ENCODE results near the gene SLC10A7. TPM values are rescaled to one million over a fixed set of nuclear protein-coding genes. Genes with fewer than 3 reads are reported as not detected.

The SLC10A7 gene
- total and polyA plus RNA-seq, 2 of the 8 experiments (the other 6 are each of a cell fraction or from before 2014, with no cell fraction given): 2.5 to 2.9 TPM

GRCh38 chr4:146329050-146329716, 192.6 kb downstream of the SLC10A7 start:
- Histone ChIP-seq H2AK5ac (ENCODE audit: low read depth, low read length) (no peak overlapping the region), H2AFZ (ENCODE audit: low read length) (no peak overlapping the region), H2BK120ac (replicated peaks; ENCODE audit: low read depth, low read length) (no peak overlapping the region), H4K8ac (ENCODE audit: extremely low read depth, insufficient read depth, low read length) (no peak overlapping the region), H3K36me3 (ENCODE audit: control insufficient read depth in 2 of 4, insufficient read depth in 4 of 4, low read length in 3 of 4) (no peaks in the 10 kb centered on the region), H3K4me1 (replicated peaks in 1 of 4; ENCODE audit: control insufficient read depth in 3 of 4, insufficient read depth in 4 of 4, low read length in 3 of 4) (no peaks in the 10 kb centered on the region), H2BK12ac (ENCODE audit: low read depth, low read length) (no peak overlapping the region), H3K4me2 (ENCODE audit: insufficient read depth in 1 of 2, low read depth in 2 of 2, low read length in 2 of 2) (no peak overlapping the region), H3K79me1 (ENCODE audit: low read depth, low read length) (no peaks in the 10 kb centered on the region; the same call in 1 of the 2 replicates), H3K4me3 (ENCODE audit: extremely low read depth in 1 of 4, insufficient read depth in 2 of 4, low read depth in 3 of 4, low read length in 4 of 4) (no peak overlapping the region), H3K79me2 (ENCODE audit: control insufficient read depth in 1 of 2, insufficient read depth in 2 of 2, low read length in 2 of 2) (no peaks in the 10 kb centered on the region), H4K20me1 (replicated peaks in 1 of 2; ENCODE audit: control insufficient read depth in 1 of 2, insufficient read depth in 2 of 2, low read length in 2 of 2) (no peaks in the 10 kb centered on the region), H3K18ac (ENCODE audit: extremely low read depth, low read length) (no peak overlapping the region), H3K27me3 (replicated peaks in 1 of 4; ENCODE audit: control insufficient read depth in 3 of 4, extremely low read depth in 1 of 4, insufficient read depth in 3 of 4, low read length in 3 of 4) (no peaks in the 10 kb centered on the region), H3K14ac (ENCODE audit: insufficient read length) (no peak overlapping the region), H2BK5ac (ENCODE audit: low read depth, low read length) (no peak overlapping the region), H4K5ac (ENCODE audit: insufficient read length, low read depth, low read length) (no peak overlapping the region), H3K23ac (ENCODE audit: insufficient read length) (no peak overlapping the region), H3K56ac (replicated peaks; ENCODE audit: insufficient read length, low read depth, low read length) (no peak overlapping the region), H3K9me3 (ENCODE audit: insufficient read depth in 2 of 2, low read depth in 1 of 2, low read length in 1 of 2) (no peaks in the 10 kb centered on the region), H2BK20ac (ENCODE audit: low read length) (no peak overlapping the region), H3K27ac (ENCODE audit: low read depth, low read length) (no peak overlapping the region), H4K91ac (replicated peaks; ENCODE audit: insufficient read length, low read length) (no peak overlapping the region), H3K4ac (replicated peaks; ENCODE audit: insufficient read length, low read depth, low read length) (no peak overlapping the region), H3K23me2 (ENCODE audit: low read depth, low read length) (no peaks in the 10 kb centered on the region), H2BK15ac (ENCODE audit: low read length) (no peak overlapping the region), H3K9ac (replicated peaks in 1 of 4; ENCODE audit: extremely low read depth in 1 of 4, low read depth in 3 of 4, low read length in 3 of 4) (no peak overlapping the region)
- no peak for TF ChIP-seq EP300 (IDR thresholded peaks at IDR 0.05; ENCODE audit: borderline replicate concordance in 1 of 2, low read depth in 2 of 2, low read length in 2 of 2)
- TF ChIP-seq KDM1A (IDR thresholded peaks at IDR 0.05; ENCODE audit: borderline replicate concordance, low read length): no peak
- no peak for TF ChIP-seq SUZ12 (IDR thresholded peaks at IDR 0.05; ENCODE audit: low read length)
- no peak for TF ChIP-seq ASH2L (IDR thresholded peaks at IDR 0.05; ENCODE audit: low read length)
- no peak for TF ChIP-seq KDM4A (IDR thresholded peaks at IDR 0.05; ENCODE audit: low read depth, low read length, severe bottlenecking)
- TF ChIP-seq HDAC2 (IDR thresholded peaks at IDR 0.05; ENCODE audit: borderline replicate concordance in 1 of 2, low read depth in 2 of 2, low read length in 2 of 2): no peak
- no peak for TF ChIP-seq SRF (IDR thresholded peaks at IDR 0.05; ENCODE audit: low read depth, low read length)
- POLR2A ChIA-PET (ENCODE audit: partially characterized antibody): no interaction called here
- DNase-seq (ENCODE audit: low read depth in 1 of 2, low spot score in 2 of 2): no peak
- CTCF ChIA-PET (ENCODE audit: partially characterized antibody): interaction anchor here (1.4 kb wide), 1 partner anchor 373 kb away, joined by 4 read pairs; no protein-coding TSS in a partner anchor
- FAIRE-seq: no peak
